Measurements from ENCODE around the gene APLN.

Gene APLN

GRCh38 chrX:129695535-129695934 is 40.8 kb upstream of the APLN start:
- Histone ChIP-seq H2AFZ (ENCODE audit: low read depth, low read length) (no peak overlapping the region), H3K4me1 (ENCODE audit: low read length) (no peaks in the 10 kb centered on the region), H3K9ac (ENCODE audit: low read length) (no peak overlapping the region), H3K27ac (ENCODE audit: low read length) (no peak overlapping the region), H3K4me3 (ENCODE audit: low read length) (no peak overlapping the region), H3K36me3 (replicated peaks; ENCODE audit: low read depth, low read length) (no peaks in the 10 kb centered on the region), H3K9me3 (ENCODE audit: insufficient read depth, low read length) (no peaks in the 10 kb centered on the region), H4K20me1 (ENCODE audit: insufficient read depth, low read length) (no peaks in the 10 kb centered on the region), H3K79me2 (ENCODE audit: low read length) (no peaks in the 10 kb centered on the region), H3K27me3 (ENCODE audit: low read depth, low read length) (no peaks in the 10 kb centered on the region), H3K4me2 (ENCODE audit: low read length) (no peak overlapping the region)
- TF ChIP-seq EZH2phosphoT487 (IDR thresholded peaks at IDR 0.05; ENCODE audit: low read depth): no peak
- no peak for TF ChIP-seq CTCF (IDR thresholded peaks at IDR 0.05; ENCODE audit: low read depth, low read length)

GRCh38 chrX:129694805-129695204 is 40.0 kb upstream of the APLN start:
- Histone ChIP-seq H3K27me3 (ENCODE audit: low read depth, low read length) (no peaks in the 10 kb centered on the region), H2AFZ (ENCODE audit: low read depth, low read length) (no peak overlapping the region), H3K27ac (ENCODE audit: low read length) (no peak overlapping the region), H3K79me2 (ENCODE audit: low read length) (no peaks in the 10 kb centered on the region), H3K4me1 (ENCODE audit: low read length) (no peaks in the 10 kb centered on the region), H3K4me2 (ENCODE audit: low read length) (no peak overlapping the region), H3K4me3 (ENCODE audit: low read length) (no peak overlapping the region), H3K9me3 (ENCODE audit: insufficient read depth, low read length) (no peaks in the 10 kb centered on the region), H3K9ac (ENCODE audit: low read length) (no peak overlapping the region), H3K36me3 (replicated peaks; ENCODE audit: low read depth, low read length) (no peaks in the 10 kb centered on the region), H4K20me1 (ENCODE audit: insufficient read depth, low read length) (no peaks in the 10 kb centered on the region)
- TF ChIP-seq CTCF (IDR thresholded peaks at IDR 0.05; ENCODE audit: low read depth, low read length): no peak
- TF ChIP-seq EZH2phosphoT487 (IDR thresholded peaks at IDR 0.05; ENCODE audit: low read depth): no peak

- Histone ChIP-seq H3K9ac (ENCODE audit: low read length) (no peak overlapping the region), H2AFZ (ENCODE audit: low read depth, low read length) (no peak overlapping the region), H3K36me3 (replicated peaks; ENCODE audit: low read depth, low read length) (no peaks in the 10 kb centered on the region), H4K20me1 (ENCODE audit: insufficient read depth, low read length) (no peaks in the 10 kb centered on the region), H3K4me3 (ENCODE audit: low read length) (no peak overlapping the region), H3K9me3 (ENCODE audit: insufficient read depth, low read length) (no peaks in the 10 kb centered on the region), H3K27me3 (ENCODE audit: low read depth, low read length) (no peaks in the 10 kb centered on the region), H3K27ac (ENCODE audit: low read length) (no peak overlapping the region), H3K79me2 (ENCODE audit: low read length) (no peaks in the 10 kb centered on the region), H3K4me1 (ENCODE audit: low read length) (no peaks in the 10 kb centered on the region), H3K4me2 (ENCODE audit: low read length) (no peak overlapping the region)
- no peak for TF ChIP-seq CTCF (IDR thresholded peaks at IDR 0.05; ENCODE audit: low read depth, low read length)
- TF ChIP-seq EZH2phosphoT487 (IDR thresholded peaks at IDR 0.05; ENCODE audit: low read depth): no peak
These were observed 38.6 kb upstream of the APLN start for GRCh38 chrX:129693354-129693753.

GRCh38 chrX:129690435-129690834 is 35.7 kb upstream of the APLN start:
- TF ChIP-seq EZH2phosphoT487 (IDR thresholded peaks at IDR 0.05; ENCODE audit: low read depth) (no peak), CTCF (IDR thresholded peaks at IDR 0.05; ENCODE audit: low read depth, low read length) (no peak)
- H2AFZ ChIP-seq (ENCODE audit: low read depth, low read length): no peak overlapping the region
- H3K79me2 ChIP-seq (ENCODE audit: low read length): no peaks in the 10 kb centered on the region
- no peaks in the 10 kb centered on the region for H3K9me3 ChIP-seq (ENCODE audit: insufficient read depth, low read length)
- H3K4me1 ChIP-seq (ENCODE audit: low read length): no peaks in the 10 kb centered on the region
- no peaks in the 10 kb centered on the region for H4K20me1 ChIP-seq (ENCODE audit: insufficient read depth, low read length)
- H3K4me2 ChIP-seq (ENCODE audit: low read length): no peak overlapping the region
- H3K9ac ChIP-seq (ENCODE audit: low read length): no peak overlapping the region
- no peaks in the 10 kb centered on the region for H3K36me3 ChIP-seq (replicated peaks; ENCODE audit: low read depth, low read length)
- no peak overlapping the region for H3K27ac ChIP-seq (ENCODE audit: low read length)
- no peak overlapping the region for H3K4me3 ChIP-seq (ENCODE audit: low read length)
- H3K27me3 ChIP-seq (ENCODE audit: low read depth, low read length): no peaks in the 10 kb centered on the region
